OCI-LY7 (cell line): Measurements from ENCODE around the gene CCDC92.

ENCODE experiments used
- CTCF ChIP-seq: fragments of 200-600 bp; sonication (generic); conservative IDR thresholded peaks from 2 replicates; pipeline ENCODE4 v1.5.1; 2014; ENCODE audit warnings: mild to moderate bottlenecking, antibody characterized with exemption, low read length, moderate library complexity, mixed read lengths
- EZH2phosphoT487 ChIP-seq: fragments of 200-600 bp; sonication (generic); IDR thresholded peaks from 2 replicates; pipeline ENCODE4 v1.6.1; 2018; ENCODE audit warnings: low read depth, borderline replicate concordance, mild to moderate bottlenecking, mixed run types, antibody characterized with exemption, low read length, moderate library complexity, mixed read lengths

GRCh38 chr12:123934016-123934620 lies 38.5 kb downstream of the CCDC92 start:
- TF ChIP-seq CTCF (no peak), EZH2phosphoT487 (no peak)
